ENCODE data around the gene DEPDC5. TPM values are rescaled to one million over a fixed set of nuclear protein-coding genes. Genes with fewer than 3 reads are reported as not detected.

The DEPDC5 gene
- total RNA-seq, 4 donors from 2014 or later: 25.9 to 86.4 (median 45.6) TPM

DNA sequence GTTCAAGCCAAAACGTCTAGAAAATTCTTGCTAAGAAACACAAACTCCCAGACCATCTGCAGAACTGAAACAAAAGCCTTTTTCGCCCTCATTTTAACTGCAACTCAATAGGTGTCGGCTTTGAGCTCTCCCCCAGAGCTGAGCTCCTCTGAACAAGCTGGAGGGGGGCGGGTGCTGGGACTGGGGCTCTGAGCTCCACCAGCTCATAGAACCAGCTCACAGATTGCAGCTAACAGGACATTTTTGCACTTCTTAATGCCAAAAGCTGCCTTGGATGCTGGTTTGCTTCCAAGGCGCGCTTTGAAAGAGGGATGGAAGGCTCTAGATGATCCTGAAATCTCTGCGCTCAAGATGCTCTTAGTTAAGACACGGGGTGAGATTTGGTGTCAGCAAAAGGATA, 184.5 kb downstream of the DEPDC5 start:
- H3K36me3 ChIP-seq: no peaks in the 10 kb centered on the region
- 80 to 81% methylated on average over 2 to 8 of the region's 8 CpGs for WGBS, 2 donors (ENCODE audit: low coverage in 1 of 2)
- in situ Hi-C loops (cut with MboI; ENCODE audit: low pct_ligation_motif_present in 1 of 4, low pct_unique_long_range_greater_than_20kb in 1 of 4, low sequenced_read_pairs in 3 of 4): loop anchor here in 1 of 4 donors (25.0 kb wide), 1 partner anchor 276 kb away; the partner anchor contains the start of gene PISD
- intact Hi-C loops (cut with DNase I; ENCODE audit: low total_unique reads): no loop called here
- H3K27me3 ChIP-seq: no peaks in the 10 kb centered on the region
- DNase-seq: no peak
- H3K4me3 ChIP-seq: no peak overlapping the region
- peaks cover 0 to under 1% (median under 1%) of the 10 kb centered on the region in 4 donors for H3K4me1 ChIP-seq
- TF ChIP-seq, protein P1, sequence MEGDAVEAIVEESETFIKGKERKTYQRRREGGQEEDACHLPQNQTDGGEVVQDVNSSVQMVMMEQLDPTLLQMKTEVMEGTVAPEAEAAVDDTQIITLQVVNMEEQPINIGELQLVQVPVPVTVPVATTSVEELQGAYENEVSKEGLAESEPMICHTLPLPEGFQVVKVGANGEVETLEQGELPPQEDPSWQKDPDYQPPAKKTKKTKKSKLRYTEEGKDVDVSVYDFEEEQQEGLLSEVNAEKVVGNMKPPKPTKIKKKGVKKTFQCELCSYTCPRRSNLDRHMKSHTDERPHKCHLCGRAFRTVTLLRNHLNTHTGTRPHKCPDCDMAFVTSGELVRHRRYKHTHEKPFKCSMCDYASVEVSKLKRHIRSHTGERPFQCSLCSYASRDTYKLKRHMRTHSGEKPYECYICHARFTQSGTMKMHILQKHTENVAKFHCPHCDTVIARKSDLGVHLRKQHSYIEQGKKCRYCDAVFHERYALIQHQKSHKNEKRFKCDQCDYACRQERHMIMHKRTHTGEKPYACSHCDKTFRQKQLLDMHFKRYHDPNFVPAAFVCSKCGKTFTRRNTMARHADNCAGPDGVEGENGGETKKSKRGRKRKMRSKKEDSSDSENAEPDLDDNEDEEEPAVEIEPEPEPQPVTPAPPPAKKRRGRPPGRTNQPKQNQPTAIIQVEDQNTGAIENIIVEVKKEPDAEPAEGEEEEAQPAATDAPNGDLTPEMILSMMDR (IDR thresholded peaks at IDR 0.05): no peak
- TF ChIP-seq POLR2A (IDR thresholded peaks at IDR 0.05): no peak
- no peak for TF ChIP-seq POLR2AphosphoS5 (IDR thresholded peaks at IDR 0.05)
- TF ChIP-seq EP300 (IDR thresholded peaks at IDR 0.05; ENCODE audit: low read depth): no peak
- H3K9me3 ChIP-seq: no peaks in the 10 kb centered on the region
- H3K27ac ChIP-seq: no peak overlapping the region

DNA sequence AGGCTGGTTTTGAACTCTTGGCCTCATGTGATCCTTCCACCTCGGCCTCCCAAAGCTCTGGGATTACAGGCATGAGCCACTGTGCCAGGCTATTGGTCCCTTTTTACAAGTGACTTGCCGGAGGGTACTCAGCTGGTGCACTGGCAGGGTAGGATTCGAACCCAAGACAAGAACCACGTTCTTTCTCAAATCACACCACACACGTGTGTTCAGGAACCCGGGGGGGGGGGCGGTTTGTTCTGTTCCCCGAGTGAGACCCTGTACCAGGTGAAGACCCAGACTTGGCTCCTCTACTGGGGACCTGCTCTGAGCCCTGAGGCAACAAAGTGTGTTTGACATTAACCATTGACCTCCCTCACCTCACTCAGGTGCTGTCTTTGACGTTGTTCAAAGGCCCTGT, 186.7 kb downstream of the DEPDC5 start:
- TF ChIP-seq, protein P1 (IDR thresholded peaks at IDR 0.05): no peak
- TF ChIP-seq EP300 (IDR thresholded peaks at IDR 0.05; ENCODE audit: low read depth): no peak
- TF ChIP-seq POLR2AphosphoS5 (IDR thresholded peaks at IDR 0.05): no peak
- no peak for TF ChIP-seq POLR2A (IDR thresholded peaks at IDR 0.05)
- no peak for DNase-seq
- Histone ChIP-seq H3K36me3 (no peaks in the 10 kb centered on the region), H3K4me3 (no peak overlapping the region), H3K9me3 (no peaks in the 10 kb centered on the region), H3K27me3 (no peaks in the 10 kb centered on the region), H3K4me1 (peaks cover 0 to 5% (median 5%) of the 10 kb centered on the region in 4 donors), H3K27ac (no peak overlapping the region)
- in situ Hi-C loops (cut with MboI; ENCODE audit: low pct_ligation_motif_present in 1 of 4, low pct_unique_long_range_greater_than_20kb in 1 of 4, low sequenced_read_pairs in 3 of 4): loop anchor here in 1 of 4 donors (25.0 kb wide), 1 partner anchor 278 kb away; the partner anchor contains the start of gene PISD
- intact Hi-C loops (cut with DNase I; ENCODE audit: low total_unique reads): no loop called here
- 88 to 100% methylated on average over 1 to 9 of the region's 9 CpGs for WGBS, 2 donors (ENCODE audit: low coverage in 1 of 2)

DNA sequence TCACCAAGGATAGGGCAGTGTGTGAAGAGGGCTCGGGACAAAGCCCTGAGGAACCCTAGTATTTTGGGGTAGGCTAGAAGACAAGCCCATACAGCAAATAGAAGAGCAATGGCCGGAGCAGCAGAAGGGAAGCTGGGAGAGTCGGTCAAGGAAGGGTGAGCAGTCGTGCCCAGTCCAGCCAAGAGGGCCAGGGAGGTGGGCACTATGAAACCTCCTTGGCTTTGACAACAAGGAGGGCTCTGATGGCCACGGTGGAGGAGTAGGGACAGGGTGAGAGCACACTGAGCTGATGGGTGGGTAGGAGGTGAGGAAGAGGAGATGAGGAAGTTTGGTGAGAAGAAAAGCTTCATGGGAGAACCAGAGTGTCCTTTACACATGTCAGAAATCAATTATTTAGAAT, 188.3 kb downstream of the DEPDC5 start:
- WGBS, 2 donors (ENCODE audit: low coverage in 1 of 2): 87 to 94% methylated on average over 3 to 5 of the region's 5 CpGs
- H3K4me1 ChIP-seq: peaks cover 8 to 20% (median 19%) of the 10 kb centered on the region in 4 donors
- intact Hi-C loops (cut with DNase I; ENCODE audit: low total_unique reads) (no loop called here), in situ Hi-C loops (cut with MboI; ENCODE audit: low pct_ligation_motif_present in 1 of 4, low pct_unique_long_range_greater_than_20kb in 1 of 4, low sequenced_read_pairs in 3 of 4) (loop anchor here in 1 of 4 donors (25.0 kb wide), 1 partner anchor 280 kb away; the partner anchor contains the start of gene PISD)
- no peaks in the 10 kb centered on the region for H3K36me3 ChIP-seq
- no peaks in the 10 kb centered on the region for H3K9me3 ChIP-seq
- H3K4me3 ChIP-seq: no peak overlapping the region
- H3K27me3 ChIP-seq: no peaks in the 10 kb centered on the region
- no peak overlapping the region for H3K27ac ChIP-seq
- TF ChIP-seq EP300 (IDR thresholded peaks at IDR 0.05; ENCODE audit: low read depth) (no peak), POLR2A (IDR thresholded peaks at IDR 0.05) (no peak), POLR2AphosphoS5 (IDR thresholded peaks at IDR 0.05) (no peak)
- TF ChIP-seq, protein P1 (IDR thresholded peaks at IDR 0.05): no peak
- DNase-seq: no peak

DNA sequence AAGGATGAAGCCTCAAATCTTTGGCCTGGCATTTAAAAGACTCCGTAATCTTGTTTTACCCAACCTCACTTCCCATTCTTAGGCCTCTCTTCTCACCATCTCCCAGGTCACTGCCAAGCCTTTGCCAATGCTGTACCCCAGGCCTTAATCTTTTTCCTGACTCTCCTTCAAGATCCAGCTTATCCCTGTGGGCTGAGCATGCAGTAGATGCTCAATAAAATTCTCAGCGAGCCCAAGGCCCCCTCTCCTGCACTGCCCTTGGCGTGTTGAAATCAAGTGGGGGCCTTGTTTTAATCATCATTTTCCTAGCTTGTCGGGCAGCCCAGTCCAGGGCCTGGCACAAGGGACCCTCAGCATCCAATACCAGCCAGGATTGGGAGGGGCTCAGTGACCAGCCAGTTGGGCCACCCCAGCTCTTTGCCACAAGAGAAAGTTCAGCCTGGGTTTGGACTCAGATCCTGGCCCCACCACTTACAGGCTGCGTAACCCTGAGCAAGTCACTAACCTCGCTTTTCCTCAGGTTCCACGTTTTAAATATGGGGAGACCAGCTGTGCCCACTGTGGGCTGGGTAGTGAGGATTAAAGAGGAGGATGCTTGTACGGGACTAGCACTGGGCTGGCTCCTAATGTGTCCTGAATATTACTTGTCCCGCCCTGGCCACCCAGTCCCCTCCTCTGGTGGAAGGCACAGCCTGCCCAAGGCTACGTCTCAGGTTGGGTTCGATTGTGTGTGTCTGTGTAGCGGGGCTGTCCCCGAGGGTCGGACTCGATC, 189.6 kb downstream of the DEPDC5 start:
- H3K9me3 ChIP-seq: no peaks in the 10 kb centered on the region
- H3K4me3 ChIP-seq: peak overlapping the region; percentile 47 to 93 (median 78)
- intact Hi-C loops (cut with DNase I; ENCODE audit: low total_unique reads): no loop called here
- peaks cover 0 to 5% (median 0%) of the 10 kb centered on the region in 4 donors for H3K36me3 ChIP-seq
- WGBS, 2 donors (ENCODE audit: low coverage in 1 of 2): 40 to 42% methylated on average over 2 to 15 of the region's 15 CpGs
- TF ChIP-seq POLR2AphosphoS5 (IDR thresholded peaks at IDR 0.05) (no peak), EP300 (IDR thresholded peaks at IDR 0.05; ENCODE audit: low read depth) (no peak), POLR2A (IDR thresholded peaks at IDR 0.05) (no peak)
- TF ChIP-seq, protein P1 (IDR thresholded peaks at IDR 0.05): no peak
- DNase-seq: no peak
- H3K4me1 ChIP-seq: peaks cover 8 to 32% (median 21%) of the 10 kb centered on the region in 4 donors
- H3K27ac ChIP-seq: peak overlapping the region; percentile 98 to 100 (median 100)
- in situ Hi-C loops (cut with MboI; ENCODE audit: low pct_ligation_motif_present in 1 of 4, low pct_unique_long_range_greater_than_20kb in 1 of 4, low sequenced_read_pairs in 3 of 4): loop anchor here in 1 of 4 donors (25.0 kb wide), 1 partner anchor 281 kb away; the partner anchor contains the start of gene PISD
- no peaks in the 10 kb centered on the region for H3K27me3 ChIP-seq

All from transverse colon (tissue), 4 donors.